ENCODE data around the gene CLNK.

DNA sequence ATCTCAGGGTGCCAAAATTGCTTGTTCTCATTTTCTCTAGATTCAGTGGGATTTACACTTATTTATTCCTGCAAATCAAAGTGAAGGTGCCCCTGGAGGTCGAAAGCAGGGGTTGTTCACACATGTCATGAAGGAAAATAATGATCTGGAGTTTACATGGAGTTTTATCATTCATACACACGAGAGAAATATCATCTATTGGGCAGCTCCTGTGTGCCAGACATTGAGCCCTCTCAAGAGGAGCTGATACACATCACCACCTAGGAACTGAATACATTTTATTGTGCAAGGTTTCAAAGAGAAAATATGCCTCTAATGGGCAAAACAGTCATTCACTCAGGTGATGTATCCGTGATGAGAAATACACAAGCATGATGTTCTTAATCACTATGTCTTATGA, 23.5 kb downstream of the CLNK start:
- TF ChIP-seq, protein P1, sequence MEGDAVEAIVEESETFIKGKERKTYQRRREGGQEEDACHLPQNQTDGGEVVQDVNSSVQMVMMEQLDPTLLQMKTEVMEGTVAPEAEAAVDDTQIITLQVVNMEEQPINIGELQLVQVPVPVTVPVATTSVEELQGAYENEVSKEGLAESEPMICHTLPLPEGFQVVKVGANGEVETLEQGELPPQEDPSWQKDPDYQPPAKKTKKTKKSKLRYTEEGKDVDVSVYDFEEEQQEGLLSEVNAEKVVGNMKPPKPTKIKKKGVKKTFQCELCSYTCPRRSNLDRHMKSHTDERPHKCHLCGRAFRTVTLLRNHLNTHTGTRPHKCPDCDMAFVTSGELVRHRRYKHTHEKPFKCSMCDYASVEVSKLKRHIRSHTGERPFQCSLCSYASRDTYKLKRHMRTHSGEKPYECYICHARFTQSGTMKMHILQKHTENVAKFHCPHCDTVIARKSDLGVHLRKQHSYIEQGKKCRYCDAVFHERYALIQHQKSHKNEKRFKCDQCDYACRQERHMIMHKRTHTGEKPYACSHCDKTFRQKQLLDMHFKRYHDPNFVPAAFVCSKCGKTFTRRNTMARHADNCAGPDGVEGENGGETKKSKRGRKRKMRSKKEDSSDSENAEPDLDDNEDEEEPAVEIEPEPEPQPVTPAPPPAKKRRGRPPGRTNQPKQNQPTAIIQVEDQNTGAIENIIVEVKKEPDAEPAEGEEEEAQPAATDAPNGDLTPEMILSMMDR (IDR thresholded peaks at IDR 0.05), result no peak
- no peak for TF ChIP-seq POLR2AphosphoS5 (IDR thresholded peaks at IDR 0.05)
